Renal pelvis (tissue), 4 donors: Measurements from ENCODE around the gene MADD. TPM values are rescaled to one million over a fixed set of nuclear protein-coding genes. Genes with fewer than 3 reads are reported as not detected.

Source experiments
- DNase-seq: peaks from one replicate; pipeline ENCODE4 v3.0.0-alpha.2; 2013
- polyA plus RNA-seq, 3 donors: library from polyadenylated mRNA; unstranded; fragments of 120-200 nt; gene quantifications; one replicate each; pipeline ENCODE4 v1.2.1, GENCODE V29; 2013; ENCODE audit not compliant: insufficient read length in 3 of 3

Gene MADD
- polyA plus RNA-seq, 3 donors = 46.6 to 57.8 (median 54.0) TPM

DNA sequence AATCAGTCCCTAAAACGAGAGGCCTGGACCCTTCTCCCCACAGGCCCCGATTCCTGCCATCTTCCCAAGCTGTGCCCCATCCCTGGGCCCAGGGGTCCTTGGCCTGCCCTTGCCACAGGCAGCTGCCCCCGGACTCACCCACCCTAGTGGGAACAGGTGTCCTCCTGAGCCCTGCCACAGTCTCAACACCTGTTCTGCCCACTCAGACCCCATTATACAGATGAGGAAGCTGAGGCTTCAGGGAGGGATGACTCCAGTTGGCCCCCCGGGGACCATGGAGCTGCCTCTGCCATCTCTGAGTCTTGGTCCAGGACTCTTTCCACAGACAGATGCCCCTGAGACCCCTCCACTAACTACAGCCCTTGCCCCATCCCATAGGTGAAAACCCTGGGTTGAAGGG is 66.7 kb downstream of the MADD start:
- DNase-seq = no peak

DNA sequence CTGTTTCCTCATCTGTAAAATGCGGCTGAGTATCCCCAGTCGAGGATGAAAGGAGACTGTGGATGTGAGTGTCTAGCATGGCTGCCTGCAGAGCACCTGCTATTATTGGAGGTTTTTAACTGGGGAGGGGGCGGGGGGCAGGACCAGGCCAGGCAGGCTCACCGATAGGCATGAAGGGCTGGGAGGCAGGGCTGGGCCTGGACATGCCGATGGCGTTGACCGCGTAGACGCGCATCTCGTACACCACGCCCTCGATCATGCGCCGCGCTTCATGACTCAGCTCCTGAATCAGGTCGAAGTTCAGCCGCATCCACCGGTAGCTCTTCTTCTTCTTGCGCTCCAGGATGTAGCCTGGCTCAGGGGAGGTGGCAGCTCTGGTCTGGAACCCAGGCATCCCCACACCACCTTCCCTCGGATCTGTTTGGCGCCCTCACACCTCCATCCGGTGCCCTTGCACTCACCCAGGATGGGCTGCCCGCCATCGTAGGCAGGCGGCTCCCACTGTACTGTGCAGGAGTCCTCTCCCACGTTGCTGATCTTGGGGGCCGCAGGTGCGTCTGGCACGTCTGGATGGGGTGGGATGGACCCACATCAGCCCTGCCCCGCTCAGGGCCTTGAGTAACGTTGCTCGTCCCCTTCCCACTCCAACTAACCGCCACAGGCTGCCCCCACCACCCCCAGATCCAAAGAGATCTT is 67.4 kb downstream of the MADD start:
- DNase-seq = no peak

DNA sequence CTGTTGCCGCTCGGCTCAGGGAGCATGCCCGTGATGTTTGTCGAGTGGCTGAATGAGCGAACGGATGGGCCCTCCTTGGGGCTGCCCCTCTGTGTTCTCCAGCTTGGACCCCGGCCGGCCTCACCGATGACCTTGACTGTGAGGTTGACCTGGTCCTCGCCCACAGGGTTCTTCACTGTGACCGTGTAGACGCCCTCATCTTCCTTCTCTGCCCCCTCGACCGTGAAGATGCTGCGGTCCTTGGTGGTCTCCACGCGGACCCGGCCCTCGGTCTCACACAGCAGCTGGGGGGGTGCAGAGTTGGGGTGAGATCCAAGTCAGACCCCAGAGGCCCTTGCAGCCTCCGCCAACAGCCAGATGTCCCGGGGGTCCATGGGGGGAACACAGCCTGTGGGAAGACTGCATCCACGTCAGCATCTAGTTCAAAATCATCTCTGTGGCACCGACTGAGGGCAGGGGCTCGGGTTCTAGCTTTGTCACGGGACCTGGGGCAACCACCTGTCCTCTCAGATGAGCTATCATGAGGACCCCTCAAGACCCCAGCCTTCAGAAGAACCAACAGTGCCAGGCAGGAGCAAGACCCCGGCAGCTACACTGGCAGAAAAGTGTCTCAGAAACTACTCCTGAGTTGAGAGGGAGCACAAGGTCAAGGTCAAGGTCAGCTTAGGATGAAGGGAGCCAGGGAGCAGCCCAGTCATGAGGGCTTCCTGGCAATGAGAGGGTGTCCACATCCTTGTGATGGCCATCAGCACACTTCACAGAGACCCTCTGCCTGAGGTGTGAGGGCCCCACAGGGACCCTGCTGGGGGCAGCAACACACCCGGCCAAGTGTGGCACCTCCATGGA is 68.7 kb downstream of the MADD start:
- no peak for DNase-seq

DNA sequence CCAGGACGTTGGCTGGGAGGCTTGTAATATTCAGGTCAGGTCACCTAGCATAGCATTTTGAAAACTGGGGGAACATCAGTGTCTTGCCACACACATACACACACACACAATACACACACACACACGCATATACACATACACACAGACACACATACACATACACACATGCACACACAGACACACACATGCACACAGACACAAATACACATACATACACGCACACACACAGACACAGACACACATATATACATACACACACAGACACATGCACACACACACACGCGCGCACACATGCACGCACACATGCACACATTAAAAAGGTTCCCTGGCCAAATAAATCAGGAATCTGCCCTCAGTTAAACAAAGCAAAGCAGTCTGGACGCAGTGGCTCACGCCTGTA is 70.1 kb downstream of the MADD start:
- DNase-seq = no peak

DNA sequence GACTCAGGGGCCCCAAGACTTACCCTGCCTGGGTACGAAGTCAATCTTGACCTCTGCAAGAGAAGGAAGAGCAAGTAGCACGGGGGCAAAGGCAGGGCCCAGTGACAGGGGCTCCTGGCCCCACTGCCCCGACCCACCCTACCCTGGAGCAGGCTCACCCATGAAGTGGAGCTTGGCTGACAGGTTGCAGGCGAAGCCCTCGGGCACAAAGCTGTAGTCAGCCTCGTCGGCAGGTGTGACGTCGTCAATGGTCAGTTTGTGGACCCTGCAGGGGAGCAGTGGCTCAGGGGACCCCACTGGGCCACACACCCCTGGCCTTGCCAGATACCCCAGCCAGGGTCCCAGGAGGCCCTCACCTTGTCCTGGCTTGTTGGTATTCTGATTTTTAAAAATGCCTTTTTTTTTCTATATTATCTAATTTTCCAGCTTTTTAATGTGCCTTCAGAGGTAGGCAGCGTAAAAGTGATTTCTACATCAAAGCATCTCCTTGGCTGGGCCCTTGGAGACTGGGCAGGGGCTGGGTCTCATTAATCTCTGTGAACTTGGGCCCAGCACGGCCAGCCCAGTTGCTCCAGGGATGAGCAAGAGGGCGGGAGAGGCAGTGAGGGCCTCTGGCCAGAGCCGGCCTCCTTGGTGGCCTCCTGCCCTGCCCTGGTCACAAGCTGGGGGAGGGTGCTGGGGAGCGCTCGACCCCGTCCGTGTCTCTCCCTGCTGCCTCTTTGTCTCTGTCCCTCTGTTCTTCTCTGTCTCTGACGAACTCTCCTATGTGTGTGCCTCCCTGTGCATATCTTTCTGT is 71.2 kb downstream of the MADD start:
- no peak for DNase-seq

DNA sequence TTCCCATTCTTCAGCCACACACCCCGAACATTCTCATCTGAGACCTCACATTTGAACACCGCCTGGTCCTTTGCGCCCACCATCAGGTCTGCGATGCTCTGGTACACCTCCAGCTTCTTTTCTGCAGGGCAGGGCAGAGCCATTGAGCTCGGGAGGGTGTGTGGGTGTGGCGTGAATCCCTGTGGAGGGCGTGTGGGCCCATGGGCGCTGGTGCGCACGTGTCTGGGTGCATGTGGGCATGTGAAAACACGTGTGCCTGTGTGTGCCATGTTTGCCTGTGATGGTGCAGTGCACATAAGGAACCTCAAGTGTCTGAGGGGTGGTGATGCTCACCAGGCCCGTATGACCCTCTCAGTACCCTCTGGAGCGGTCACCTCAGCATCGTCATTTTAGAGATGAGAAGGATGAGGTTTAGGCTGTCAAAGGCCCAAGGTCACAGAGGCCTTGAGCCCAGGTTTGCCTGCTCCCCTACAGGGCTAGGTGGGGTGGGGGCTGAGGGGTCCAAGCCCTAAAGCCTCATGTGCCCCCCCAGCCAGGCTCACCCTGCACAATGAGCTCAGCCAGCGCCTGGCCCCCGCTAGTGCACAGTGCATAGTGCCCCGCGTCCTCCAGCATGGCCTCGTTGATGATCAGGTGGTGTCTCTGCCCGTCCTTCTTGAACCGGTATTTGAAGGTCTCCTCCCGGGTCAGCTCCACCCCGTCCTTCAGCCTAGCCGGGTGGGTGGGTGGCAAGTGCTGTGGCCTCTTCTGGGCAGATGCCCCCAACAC is 72.3 kb downstream of the MADD start:
- DNase-seq = no peak

DNA sequence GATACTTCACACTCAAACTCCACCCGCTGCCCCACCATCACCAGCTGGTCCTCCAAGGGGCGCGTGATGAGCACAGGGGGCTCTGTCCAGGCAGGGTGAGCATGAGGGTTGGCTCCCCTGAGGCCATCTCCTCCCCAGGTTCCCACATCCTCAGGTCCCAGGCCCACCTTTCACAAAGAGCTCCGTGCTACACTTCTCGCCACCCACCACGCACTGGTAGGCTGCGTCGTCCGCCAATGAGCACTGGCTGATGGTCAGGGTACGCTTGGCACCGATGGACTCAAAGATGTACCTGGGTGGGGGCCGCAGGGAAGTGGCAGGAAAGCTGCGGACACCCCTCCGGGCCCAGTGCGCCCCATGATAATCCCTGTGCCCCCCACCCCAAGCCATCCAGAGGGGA is 72.9 kb downstream of the MADD start:
- no peak for DNase-seq

DNA sequence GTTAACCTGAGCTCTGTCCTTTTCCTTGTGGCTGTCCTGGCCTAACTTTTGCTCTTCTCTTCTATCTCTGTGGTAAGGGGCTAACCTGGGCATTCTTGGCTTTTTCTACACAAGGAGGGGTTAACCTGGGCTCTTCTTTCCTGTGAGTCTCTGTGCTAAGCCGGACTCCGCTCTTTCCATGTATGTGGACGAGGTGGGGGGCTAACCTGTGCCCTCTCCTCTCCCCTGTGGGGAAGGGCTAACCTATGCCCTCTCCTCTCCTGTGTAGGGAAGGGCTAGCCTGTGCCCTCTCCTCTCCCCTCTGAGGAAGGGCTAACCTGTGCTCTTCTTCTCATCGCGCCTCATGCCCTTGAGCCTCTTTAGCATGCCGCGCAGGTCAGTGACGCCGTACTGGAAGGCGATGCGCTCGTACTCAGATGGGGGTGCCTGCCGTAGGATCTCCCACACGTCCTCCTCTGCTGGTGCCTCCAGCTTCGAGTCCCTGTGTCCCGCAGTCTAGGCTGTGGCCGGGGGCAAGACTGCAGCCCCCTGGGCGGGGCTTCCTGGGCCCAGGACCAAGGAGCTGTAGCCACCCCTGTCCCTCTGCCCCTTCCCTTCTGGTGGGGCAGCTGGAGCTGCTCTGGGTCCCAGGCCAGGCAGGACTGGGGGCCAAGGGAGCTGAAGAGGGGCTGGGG is 76.1 kb downstream of the MADD start:
- DNase-seq = no peak

DNA sequence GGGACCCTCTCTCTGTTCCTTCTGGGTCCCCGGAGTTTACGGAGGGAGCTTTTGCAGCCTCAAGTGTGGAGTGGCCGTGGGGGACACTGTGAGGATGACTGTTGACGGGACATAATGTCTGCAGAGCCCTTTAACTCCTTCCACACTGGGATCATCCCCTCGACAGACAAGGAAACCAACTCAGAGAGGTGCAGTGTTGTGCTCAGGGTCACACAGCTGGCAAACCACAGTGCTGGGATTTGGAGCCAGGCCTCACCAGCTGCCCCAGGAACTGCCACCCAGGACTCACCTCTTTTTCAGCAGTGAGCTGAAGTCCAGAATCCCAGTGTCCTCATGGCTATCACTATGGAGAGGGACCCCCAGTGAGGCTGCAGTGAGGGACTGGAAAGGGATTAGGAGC is 77.2 kb downstream of the MADD start:
- DNase-seq = no peak

DNA sequence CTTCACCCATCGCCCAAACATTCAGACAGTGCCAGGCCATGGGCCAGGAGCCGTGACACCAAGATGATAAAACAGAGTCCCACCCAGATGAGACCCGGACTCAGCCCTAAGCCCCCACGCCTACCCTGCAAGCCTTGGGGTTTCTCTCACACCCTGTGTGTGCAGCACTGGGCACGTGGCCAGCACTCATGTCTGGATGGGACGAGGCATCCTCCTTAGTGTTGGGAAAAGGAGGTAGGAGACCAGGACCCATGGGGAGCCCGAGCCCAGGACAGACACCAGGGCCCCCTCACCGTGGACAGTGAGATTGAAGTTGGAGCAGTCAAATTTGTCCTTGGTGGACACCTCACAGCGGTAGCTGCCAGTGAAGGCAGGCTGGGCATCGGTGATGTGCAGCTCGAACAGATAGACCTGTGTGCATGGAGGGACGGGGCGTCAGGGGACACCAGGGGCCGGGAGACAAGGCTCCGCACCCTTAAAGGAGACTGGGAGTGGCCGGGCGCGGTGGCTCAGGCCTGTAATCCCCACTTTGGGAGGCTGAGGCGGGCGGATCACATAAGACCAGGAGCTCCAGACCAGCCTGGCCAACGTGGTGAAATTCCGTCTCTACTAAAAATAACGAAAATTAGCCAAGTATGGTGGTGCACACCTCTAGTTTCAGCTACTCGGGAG is 78.3 kb downstream of the MADD start:
- no peak for DNase-seq

DNA sequence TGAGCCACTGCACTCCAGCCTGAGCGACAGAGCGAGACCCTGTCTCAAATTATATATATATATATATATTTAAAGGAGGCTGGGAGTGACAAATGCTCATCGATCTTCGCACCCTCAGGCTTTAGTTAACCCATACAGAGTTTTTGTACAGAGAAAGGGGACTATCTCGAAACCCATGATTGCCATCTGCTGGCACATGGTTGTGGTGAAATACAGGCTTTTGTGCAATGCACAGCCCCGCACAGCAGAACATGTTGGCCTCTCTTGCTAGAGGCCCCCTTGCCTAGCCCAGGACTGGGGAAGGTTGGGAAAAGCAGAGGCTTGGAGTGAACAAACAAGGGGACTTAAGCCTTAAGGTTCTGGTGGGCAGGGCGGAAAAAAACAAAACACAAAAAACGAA is 78.9 kb downstream of the MADD start:
- no peak for DNase-seq

DNA sequence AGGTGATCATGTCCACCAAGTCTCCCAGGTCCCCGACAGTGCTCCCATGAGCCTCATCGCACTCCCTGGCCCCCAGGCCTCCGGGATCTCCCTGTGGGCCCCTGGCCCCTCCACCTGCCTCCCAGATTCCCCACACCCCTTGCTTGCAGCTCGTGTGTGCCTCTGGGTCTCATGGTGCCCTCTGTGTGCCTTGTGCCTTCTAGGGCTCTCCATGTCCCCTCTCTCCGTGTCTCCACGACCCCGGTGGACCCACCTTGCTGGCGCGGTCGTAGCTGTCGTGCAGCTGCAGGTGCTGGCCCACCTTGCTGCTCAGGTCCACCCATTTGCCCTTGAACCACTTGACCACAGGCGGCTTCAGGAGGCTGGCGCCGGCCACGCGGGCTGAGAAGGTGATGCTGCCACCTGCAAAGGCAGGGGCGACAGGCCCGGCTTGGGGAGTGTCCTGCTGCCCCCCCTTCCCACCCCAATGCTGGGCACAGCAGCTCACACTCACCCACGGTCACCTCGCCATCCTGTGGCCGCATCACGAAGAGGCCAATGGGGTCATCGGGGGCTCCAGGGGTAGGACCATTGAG is 79.7 kb downstream of the MADD start:
- no peak for DNase-seq

DNA sequence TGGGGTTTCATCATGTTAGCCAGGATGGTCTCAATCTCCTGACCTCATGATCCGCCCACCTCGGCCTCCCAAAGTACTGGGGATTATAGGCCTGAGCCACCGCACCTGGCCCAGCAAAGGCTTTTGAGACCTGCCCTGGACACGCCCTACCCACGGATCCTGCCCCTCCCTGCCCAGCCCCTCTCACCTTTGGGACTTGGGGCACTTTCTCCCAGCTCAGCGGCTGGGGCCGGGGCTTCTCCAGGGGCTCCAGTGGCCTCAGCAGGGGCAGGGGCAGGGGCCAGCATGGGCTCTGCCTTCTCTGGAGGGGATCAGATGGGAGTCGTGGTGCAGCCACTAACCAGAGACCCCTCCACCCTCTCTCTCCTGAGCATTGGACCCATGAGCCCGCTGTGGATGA is 80.4 kb downstream of the MADD start:
- no peak for DNase-seq

DNA sequence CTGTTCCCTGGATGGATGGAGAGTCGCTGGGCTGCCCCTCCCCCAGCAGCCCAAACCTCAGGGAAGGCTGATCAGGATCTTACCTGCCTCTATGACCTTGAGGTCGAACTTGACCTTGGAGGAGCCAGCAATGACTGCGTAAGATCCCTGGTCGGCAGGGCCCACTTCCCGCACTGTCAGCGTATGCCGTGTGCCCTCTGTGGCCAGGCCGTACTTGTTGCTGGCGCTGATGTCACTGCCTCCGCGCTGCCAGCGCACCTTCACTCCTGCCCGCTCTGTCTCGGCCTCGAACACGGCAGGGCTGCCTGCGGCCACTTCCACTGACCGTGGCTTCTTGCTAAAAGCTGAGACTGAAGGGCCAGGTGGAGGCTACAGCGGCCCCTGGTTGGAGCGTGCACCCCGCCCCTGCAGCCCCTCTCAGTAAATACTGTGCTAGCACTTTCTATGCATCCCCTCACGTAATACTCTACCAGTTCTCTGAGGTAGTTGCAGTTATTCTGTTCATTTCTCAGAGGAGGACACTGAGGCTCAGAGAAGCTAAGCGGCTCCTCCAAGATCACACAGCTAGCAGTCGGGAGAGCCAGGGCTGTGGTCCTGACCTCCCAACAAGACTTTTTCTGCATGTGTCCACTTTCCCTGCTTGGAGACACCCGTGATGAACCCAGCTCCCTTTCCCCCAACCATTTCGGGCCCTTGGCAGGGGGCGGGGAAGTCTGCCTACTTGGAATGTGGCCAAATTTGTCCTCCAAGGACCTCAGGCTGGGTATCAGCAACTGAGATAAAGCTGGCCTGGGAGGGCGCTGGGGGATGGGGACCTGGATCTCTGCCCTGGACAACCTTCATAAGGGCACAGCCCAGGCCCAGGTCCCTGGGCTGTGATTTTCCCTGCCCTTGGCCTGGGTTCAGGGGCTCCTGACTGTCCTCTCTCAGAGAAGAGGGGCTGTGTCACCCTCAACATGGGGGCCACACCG is 81.5 kb downstream of the MADD start:
- DNase-seq = no peak

DNA sequence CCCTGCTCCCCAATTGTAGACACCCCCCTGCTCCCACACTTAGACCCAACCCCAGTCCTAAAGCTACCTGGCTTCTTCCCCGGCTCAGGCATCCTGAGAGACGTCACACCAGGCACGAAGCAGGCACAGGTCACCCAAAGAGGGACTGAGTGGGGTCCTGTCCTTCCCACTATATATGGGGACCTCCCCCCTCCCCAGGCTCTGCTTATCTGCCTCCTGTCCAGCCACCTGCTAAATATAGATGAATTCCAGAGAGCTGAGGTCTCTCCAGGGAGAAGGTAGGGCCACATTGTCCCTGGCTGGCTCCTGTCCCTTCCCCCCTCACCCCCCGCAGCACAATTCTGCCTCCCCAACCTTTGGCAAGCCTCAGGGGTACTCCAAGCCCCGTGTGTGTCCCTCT is 82.6 kb downstream of the MADD start, which contains the start of gene MYBPC3:
Gene MYBPC3 (minus strand): TSS at position 147 of the 400 bp plus-strand sequence. CDS start 55 bp downstream, at position 92.
- DNase-seq = no peak

DNA sequence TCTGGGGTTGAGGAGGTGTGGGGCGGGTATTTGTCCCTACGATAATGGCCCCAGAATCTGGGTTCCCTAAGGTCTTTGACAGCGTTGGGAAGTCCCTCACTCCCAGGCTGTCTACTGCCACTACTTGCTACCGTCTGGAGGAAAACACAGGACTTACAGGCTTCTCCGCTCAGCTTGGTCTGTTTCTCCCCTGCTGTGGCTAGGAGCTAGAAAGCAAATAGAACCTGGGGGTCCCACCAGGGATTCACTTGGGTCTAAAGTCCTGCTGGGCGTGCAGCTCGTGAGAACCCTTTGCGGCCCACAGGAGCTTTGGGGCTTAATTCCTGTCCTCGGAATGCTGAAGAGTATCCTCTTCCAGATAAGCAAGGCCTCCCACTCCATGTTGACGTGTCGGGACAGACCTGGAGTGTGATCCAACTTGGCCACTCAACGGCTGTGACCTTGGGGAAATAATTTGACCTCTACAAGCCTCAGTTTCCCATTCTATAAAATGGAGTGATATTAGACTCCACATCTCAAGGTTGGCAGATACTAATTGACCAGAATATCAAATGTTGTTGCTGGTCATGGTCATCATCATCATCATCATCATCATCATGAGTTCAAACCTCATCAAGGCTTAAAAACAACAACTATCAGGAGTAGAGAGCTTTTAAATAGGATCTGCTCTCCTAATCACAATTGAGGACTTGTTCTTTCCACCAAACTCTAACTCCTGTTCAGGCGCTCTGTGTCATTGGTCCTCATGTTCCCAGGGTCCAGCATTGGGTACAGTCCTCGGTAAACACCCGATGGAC is 84.2 kb downstream of the MADD start:
- DNase-seq = no peak

DNA sequence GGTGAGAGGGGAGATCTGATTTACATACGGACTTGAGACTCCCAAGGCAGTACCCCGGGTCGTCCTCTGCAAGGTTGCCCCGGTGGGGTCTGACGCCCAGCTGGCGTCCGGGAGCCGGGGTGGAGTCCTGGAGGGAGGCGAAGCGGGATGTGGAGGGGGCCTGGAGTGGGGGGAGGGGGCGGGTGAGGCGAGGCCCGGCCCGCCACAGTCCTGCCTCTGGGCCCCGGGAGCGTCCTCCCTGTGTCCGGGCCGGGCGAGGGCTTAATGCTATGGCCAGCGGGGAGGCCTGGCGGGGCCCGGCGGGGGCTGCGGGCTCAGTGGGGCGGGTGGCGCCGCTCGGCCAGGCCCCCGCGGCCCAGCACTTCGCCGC is 85.0 kb downstream of the MADD start:
- DNase-seq = no peak
